Limb (tissue), 2 donors: ENCODE results near the gene MSH5.
"Not testable (repeated sequence)": the region's sequence is repeated elsewhere in the genome, so short reads cannot be mapped to it uniquely, and the experiment has no call there.

Experiments
- DNase-seq, 2 donors: peaks; one replicate each; pipeline ENCODE4 v3.0.0-alpha.2; 2016; ENCODE audit errors: extremely low spot score in 2 of 2

Gene MSH5

DNA sequence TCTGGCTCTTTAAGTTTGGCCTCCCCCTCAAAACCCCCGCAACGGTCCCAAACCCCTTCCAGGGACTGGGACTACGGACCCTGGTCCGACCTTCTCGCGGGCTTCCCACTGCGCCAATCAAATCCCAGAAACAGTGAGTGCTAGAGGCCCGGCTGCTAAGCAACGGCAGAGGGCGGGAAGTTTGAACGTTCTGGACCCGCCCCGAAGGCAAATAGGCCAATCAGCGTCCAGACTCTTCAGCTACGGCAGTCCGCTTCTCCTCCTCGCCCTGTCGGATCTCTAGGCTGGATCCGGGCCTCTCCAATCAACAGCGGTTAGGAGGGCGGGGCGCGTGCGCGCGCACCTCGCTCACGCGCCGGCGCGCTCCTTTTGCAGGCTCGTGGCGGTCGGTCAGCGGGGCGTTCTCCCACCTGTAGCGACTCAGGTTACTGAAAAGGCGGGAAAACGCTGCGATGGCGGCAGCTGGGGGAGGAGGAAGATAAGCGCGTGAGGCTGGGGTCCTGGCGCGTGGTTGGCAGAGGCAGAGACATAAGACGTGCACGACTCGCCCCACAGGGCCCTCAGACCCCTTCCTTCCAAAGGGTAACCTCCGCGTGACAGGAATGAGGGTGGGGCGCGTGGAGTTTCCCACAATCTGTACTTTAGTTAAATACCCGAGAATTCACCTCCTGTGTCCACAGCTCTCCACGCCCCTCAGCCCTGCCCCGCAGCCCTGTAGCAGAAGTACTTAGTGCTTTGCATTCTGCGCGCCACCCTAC lies at the start of gene MSH5:
Gene MSH5 (plus strand): TSS at position 367 of the 758 bp plus-strand sequence. CDS start 462 bp downstream, outside the sequence.
- DNase-seq: peak; percentile 98 to 100

DNA sequence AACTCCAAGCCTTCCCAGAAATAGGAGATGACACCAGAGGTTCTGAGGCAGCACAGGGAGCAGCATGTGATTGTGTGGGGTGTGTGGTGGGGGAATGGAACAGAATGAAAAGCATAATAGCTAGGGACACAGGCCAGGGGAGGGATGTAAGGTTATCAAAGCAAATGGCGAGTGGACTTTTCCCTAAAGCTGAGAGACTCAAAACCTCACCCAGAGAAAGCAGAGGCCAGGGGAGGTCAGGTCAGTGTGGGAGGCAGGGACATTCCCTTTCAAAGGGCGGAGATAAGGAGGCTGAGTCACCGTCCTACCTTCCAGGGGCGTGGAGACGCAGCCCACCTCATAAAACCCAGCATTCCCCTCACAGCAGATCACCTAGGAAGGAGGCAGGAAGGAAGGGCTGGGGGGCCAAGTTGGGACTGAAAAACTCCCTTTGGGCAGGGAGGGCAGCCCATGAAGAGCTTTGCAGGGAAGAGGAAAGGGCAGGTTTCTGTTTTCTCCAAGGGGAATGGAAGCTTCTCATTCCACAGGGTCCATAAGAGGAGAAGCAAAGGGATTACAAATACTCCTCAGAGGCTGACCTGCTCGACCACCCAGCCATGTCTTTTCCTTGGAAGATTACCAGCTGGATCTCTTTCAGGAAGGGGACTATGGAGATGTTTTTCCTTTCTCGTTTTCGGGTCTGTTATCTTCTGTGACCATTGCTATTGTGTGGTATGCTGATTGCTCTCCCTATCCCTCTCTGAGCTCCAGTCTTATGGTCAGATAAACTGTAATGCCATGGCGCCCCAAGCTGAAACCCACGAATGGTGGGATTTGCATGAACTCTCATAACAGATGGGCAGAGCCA lies 49.4 kb upstream of the MSH5 start:
- no peak for DNase-seq

- no peak for DNase-seq
Measured at GRCh38 chr6:31691078-31691463, 48.7 kb upstream of the MSH5 start.

GRCh38 chr6:31691564-31692108 lies 48.2 kb upstream of the MSH5 start:
- DNase-seq: no peak

GRCh38 chr6:31692353-31692752 lies 47.5 kb upstream of the MSH5 start:
- no peak for DNase-seq

- no peak for DNase-seq
Measured at GRCh38 chr6:31692886-31693285, 46.9 kb upstream of the MSH5 start.

GRCh38 chr6:31693535-31693934 lies 46.3 kb upstream of the MSH5 start:
- no peak for DNase-seq

GRCh38 chr6:31697555-31697954 lies 42.2 kb upstream of the MSH5 start:
- DNase-seq: no peak

DNA sequence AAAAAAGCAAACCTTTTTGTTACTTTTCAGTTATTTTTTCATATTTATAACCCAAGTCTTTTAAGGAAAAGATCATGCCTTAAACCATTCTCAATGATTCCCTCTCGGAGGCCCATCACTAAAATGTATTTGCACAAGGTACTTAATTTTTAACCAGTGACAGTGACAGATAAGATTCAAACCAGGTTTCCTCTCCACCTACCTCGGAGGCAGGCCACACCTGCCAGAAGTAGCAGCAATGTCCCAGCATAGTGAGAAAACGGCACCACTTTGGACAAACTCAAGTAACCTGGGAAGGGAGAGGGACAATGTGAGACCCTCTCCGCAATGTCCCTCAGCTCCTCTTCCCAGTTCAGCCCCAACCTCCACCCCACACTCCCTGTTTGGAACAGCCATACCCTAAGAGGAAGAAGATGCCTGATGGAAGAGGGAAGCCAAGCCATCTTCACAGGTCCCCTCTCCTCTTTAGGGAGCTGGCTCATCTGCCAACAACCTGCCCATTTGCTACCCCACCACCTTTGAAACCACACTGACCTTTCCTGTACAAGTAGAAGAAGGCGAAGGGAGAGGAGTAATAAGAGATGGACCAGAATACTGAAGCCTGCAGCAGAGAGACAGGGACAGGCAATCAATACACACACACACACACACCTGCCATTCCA lies 38.9 kb upstream of the MSH5 start:
- no peak for DNase-seq

DNA sequence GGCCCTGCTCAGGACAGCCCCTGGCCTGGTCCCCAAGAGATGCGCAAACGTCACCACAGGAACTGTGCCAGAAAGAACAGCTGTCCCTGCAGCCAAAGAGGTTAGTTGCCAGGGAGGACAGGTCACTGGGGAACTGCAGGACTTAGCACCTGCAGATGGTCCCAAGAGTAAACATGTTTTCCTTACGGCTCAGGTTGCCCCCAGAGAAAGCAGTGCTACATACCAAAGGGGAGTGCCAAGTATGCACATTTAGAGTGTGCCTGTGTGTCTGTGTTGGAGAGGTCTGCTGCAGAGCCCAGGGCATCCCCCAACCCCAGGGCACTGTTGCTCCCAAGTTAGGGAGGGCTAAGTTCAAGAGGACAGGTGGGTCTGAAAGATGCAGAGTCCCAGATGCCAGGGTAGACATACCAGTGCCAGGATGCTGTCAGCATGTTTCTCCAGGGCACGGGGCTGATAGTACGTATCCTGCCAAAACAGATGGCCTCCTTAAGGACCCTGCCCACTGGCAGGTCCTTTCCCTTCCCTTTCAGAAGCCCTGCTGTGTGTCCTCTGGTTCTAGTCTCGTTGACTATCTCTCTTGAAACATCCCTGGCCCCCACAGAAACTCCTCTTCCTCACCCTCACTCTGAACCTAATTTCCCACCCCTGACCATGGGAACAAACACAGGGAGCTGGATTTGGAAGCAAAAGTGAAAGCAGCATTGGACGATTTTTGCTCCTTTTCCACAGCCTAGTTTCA lies 38.0 kb upstream of the MSH5 start:
- DNase-seq: no peak

GRCh38 chr6:31702405-31702818 lies 37.4 kb upstream of the MSH5 start:
- DNase-seq: no peak

DNA sequence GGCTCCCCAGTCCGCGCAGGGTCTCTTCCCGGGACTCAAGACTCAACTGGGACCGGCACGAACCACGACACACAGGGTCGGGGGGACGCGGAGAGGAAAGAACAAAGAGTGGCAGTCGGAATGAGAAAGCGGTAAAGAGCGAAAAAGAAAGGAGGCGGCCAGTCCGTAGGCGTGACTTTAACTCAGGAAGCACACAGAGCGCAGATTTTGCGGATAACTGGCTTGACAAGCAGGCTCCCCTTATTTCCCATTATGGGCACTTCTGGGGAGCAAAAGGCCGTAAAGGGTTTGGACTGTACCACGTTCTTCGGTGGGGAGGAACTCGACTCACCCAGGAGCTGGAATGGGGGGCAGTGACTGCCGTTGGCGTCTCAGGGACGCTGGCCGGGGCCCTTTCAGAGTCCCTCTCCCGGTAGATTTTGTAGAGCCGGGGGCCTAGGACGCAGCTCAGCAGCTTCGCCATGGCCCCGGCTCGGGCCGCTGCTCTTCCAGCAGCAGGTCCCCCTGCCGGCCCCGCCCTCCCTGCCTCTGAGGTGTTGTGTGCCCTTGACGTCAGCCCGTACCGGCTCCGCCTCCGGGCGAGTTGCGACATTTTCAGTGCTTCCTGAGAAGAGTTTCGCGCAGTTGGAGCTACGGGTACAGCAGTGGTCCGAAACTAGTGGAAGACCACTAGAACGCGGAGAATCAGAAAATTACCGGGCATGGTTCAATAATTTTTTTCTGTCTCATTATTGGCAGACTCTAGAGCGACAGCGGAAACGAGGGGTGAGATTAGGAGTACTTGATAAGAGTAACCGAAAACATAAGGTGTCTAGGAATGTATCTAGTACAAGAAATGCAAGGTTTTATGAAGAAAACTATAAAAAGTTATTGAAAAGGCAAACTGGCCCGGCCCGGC lies 36.7 kb upstream of the MSH5 start, which contains the start of gene ABHD16A:
Gene ABHD16A (minus strand): TSS at position 506 of the 898 bp plus-strand sequence. CDS start 43 bp downstream, at position 463.
- peak; percentile 99 for DNase-seq

GRCh38 chr6:31705931-31706330 lies 33.9 kb upstream of the MSH5 start:
- DNase-seq: no peak

GRCh38 chr6:31706599-31706998 lies 33.2 kb upstream of the MSH5 start, which contains the start of gene LY6G6F:
Gene LY6G6F, plus strand, starts transcription at chr6:31706866. Its CDS starts 41 bp downstream, at chr6:31706907.
- DNase-seq: no peak

DNA sequence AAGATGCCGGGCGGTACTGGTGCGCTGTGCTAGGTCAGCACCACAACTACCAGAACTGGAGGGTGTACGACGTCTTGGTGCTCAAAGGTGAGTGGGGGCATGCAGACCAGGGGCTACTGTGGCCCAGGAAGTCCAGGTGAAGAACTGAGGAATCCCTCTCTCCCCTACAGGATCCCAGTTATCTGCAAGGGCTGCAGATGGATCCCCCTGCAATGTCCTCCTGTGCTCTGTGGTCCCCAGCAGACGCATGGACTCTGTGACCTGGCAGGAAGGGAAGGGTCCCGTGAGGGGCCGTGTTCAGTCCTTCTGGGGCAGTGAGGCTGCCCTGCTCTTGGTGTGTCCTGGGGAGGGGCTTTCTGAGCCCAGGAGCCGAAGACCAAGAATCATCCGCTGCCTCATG lies 32.1 kb upstream of the MSH5 start:
- no peak for DNase-seq

DNA sequence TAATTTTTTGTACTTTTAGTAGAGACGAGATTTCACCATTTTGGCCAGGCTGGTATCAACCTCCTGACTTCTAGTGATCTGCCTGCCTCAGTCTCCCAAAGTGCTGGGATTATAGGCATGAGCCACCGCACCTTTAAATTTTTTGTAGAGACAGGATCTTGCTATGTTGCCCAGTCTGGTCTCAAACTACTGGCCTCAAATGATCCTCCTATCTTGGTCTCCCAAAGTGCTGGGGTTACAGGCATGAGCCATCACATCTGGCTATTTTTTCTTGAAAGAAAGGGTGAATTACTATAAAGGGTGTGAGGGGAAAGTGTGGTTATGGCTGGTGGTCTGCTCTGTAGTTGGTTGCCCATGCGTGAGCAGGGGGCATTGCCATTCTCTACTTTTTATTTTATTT lies 31.6 kb upstream of the MSH5 start:
- no peak for DNase-seq

- not testable (repeated sequence) for DNase-seq
Measured at GRCh38 chr6:31709157-31709556, 30.6 kb upstream of the MSH5 start.

DNA sequence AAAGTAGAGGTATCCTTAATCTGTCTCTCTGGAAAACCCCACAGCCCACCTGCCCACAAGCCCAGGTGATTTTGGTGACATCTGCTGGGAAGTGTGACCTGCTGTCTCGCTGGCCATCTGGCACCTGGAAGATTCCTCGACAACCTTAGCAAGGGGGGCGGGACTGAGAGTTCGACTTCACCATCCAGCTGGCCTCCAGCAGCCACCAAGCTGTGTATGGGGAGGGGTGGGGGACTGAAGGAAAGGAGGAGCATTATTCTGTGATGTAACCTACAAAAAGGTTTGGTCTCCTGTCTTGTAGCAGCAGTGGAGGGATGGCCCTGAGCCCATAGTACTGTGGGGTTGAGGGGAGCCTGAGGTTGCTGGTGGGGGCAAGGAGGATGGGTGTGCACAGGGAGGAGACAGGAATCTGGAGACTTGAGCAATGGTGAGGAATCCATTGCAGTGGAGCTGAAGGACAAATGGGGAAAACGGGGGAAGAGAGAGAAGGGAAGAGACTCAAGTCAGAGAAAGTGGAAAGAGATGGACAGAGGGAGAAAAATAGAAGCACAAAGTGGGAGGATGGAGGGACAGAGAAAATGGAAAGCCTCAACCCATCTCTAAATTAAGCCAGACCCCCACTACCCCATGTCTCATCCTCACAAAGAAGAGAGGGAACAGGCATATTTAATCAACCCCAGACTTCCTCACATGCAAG lies 29.1 kb upstream of the MSH5 start:
- DNase-seq: no peak

- no peak for DNase-seq
Measured at GRCh38 chr6:31711233-31711632, 28.6 kb upstream of the MSH5 start.
